ENCODE measurements around the gene TSEN54. TPM values are rescaled to one million over a fixed set of nuclear protein-coding genes. Genes with fewer than 3 reads are reported as not detected.

TSEN54 gene
- total RNA-seq, 6 experiments from 2014 or later = 8.5 to 13.6 (median 10.2) TPM

GRCh38 chr17:75501378-75502071 is 14.8 kb upstream of the TSEN54 start:
- Histone ChIP-seq H3K4me3 (no peak overlapping the region), H3K4me1 (peaks cover 0 to 13% (median 5%) of the 10 kb centered on the region in 4 donors), H3K27ac (no peak overlapping the region), H3K36me3 (peaks cover 0 to 10% (median 5%) of the 10 kb centered on the region in 4 donors), H3K27me3 (no peaks in the 10 kb centered on the region), H3K9me3 (no peaks in the 10 kb centered on the region)
- no peak for DNase-seq
- TF ChIP-seq POLR2A (IDR thresholded peaks at IDR 0.05) = no peak
- TF ChIP-seq CTCF (IDR thresholded peaks at IDR 0.05) = no peak
- intact Hi-C loops (cut with DNase I) = loop anchor here in 1 of 2 donors (10.0 kb wide), 1 partner anchor 67 kb away; no protein-coding TSS in a partner anchor
- no peak for ATAC-seq
- WGBS (ENCODE audit: insufficient coverage, low coverage, low lambda C conversion rate, missing lambda C conversion rate) = 80% methylated on average over 1 of the region's 21 CpGs

DNA sequence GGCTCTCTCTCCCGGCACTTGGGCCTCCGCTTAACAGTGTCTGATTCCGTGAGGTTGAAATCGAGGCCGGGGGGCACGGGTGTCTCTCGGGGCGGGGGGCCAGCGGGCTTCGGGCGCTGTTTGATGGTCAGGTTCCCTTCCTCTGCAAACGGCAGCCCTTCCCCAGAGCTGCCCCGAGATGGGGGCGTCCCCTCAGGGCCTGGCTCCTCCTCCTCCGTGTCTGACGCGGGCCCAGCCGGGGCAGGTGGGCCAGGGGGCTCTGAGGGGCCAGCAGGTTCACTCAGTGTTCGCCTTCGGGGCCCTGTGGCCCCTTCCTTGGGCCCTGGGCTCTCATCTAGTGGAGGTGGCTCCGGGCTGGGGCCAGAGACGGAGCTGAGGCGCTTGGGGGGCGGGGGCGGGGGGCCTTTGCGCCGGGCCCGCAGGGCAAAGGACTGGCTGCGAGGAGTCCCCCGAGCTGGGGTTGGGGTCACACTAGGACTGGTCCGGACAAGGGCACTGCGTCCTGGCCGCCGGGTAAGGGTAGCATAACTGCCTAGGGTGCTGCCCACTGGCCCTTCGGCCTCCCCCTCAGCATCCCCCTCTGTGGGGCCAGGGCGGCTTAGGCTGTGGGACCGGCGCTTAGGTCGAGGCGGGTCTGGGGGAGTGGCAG is 14.1 kb upstream of the TSEN54 start:
- no peak for ATAC-seq
- H3K36me3 ChIP-seq = peaks cover 0 to 10% (median 5%) of the 10 kb centered on the region in 4 donors
- peak in 1 of 3 donors; percentile 18 for DNase-seq

GRCh38 chr17:75502721-75503329 is 13.5 kb upstream of the TSEN54 start:
- Histone ChIP-seq H3K4me1 (peaks cover 0 to 13% (median 5%) of the 10 kb centered on the region in 4 donors), H3K27me3 (no peaks in the 10 kb centered on the region), H3K9me3 (no peaks in the 10 kb centered on the region), H3K4me3 (no peak overlapping the region), H3K27ac (no peak overlapping the region), H3K36me3 (peaks cover 0 to 10% (median 5%) of the 10 kb centered on the region in 4 donors)
- no CpG with 5 or more reads among the region's 25 CpGs for WGBS (ENCODE audit: insufficient coverage, low coverage, low lambda C conversion rate, missing lambda C conversion rate)
- peak in 1 of 3 donors; percentile 26 for DNase-seq
- intact Hi-C loops (cut with DNase I) = loop anchor here in 1 of 2 donors (10.0 kb wide), 1 partner anchor 68 kb away; no protein-coding TSS in a partner anchor
- no peak for ATAC-seq
- TF ChIP-seq CTCF (IDR thresholded peaks at IDR 0.05) (no peak), POLR2A (IDR thresholded peaks at IDR 0.05) (no peak)

More for the DNA sequence above, 14.1 kb upstream of the TSEN54 start:
- no peaks in the 10 kb centered on the region for H3K27me3 ChIP-seq
- H3K27ac ChIP-seq = no peak overlapping the region
- 98% methylated on average over 8 of the region's 40 CpGs for WGBS (ENCODE audit: insufficient coverage, low coverage, low lambda C conversion rate, missing lambda C conversion rate)
- H3K9me3 ChIP-seq = no peaks in the 10 kb centered on the region
- no peak for TF ChIP-seq CTCF (IDR thresholded peaks at IDR 0.05)
- TF ChIP-seq POLR2A (IDR thresholded peaks at IDR 0.05) = no peak
- H3K4me1 ChIP-seq = peaks cover 0 to 13% (median 5%) of the 10 kb centered on the region in 4 donors
- no peak overlapping the region for H3K4me3 ChIP-seq
- intact Hi-C loops (cut with DNase I) = loop anchor here in 1 of 2 donors (10.0 kb wide), 1 partner anchor 67 kb away; no protein-coding TSS in a partner anchor

DNA sequence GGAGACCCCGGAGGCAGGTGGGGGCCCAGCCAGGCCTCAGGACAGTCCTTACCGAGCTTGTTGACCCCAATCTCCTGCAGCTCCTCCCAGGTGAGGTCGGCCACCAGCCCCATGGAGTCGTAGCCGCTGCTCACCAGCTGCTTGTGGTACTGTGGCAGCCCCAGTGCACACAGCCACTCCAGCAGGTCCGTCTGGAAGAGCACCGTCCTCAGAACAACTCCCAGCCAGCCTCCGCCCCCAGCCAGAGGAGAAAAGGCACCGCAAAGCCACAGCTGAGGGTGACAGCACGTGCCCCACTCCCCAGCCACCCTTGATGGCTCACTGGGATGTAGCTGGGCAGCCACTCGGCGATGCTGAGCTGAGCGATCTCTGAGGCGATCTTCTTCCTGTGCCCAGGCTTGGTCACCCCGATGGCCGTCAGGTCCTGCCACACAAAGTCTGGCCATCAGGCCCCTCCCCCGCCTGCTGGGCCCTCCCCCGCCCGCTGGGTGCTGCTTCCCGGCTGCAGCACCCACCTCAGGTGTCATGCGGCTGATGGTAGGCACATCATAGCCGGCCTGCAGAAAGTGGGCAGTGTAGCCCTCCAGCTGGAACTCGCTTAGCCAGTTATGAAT is 12.9 kb upstream of the TSEN54 start:
- 80% methylated on average over 2 of the region's 23 CpGs for WGBS (ENCODE audit: insufficient coverage, low coverage, low lambda C conversion rate, missing lambda C conversion rate)
- H3K27ac ChIP-seq = no peak overlapping the region
- H3K27me3 ChIP-seq = no peaks in the 10 kb centered on the region
- peaks cover 0 to 10% (median 5%) of the 10 kb centered on the region in 4 donors for H3K36me3 ChIP-seq
- H3K9me3 ChIP-seq = no peaks in the 10 kb centered on the region
- TF ChIP-seq CTCF (IDR thresholded peaks at IDR 0.05) (no peak), POLR2A (IDR thresholded peaks at IDR 0.05) (no peak)
- intact Hi-C loops (cut with DNase I) = loop anchor here in 1 of 2 donors (10.0 kb wide), 1 partner anchor 69 kb away; no protein-coding TSS in a partner anchor
- H3K4me1 ChIP-seq = peaks cover 0 to 13% (median 5%) of the 10 kb centered on the region in 4 donors
- no peak overlapping the region for H3K4me3 ChIP-seq
- ATAC-seq (no peak), DNase-seq (peak in 1 of 3 donors; percentile 25)
